NCI-H2227 (cell line): ENCODE results near the gene CDC16.
A peak's percentile ranks its signal among the peaks of the same experiment; 100 is the strongest.
"Not testable (repeated sequence)": the region's sequence is repeated elsewhere in the genome, so short reads cannot be mapped to it uniquely, and the experiment has no call there.

Experiments
- DNase-seq: peaks from one replicate; lab custom pipeline; 2025; ENCODE audit not compliant: unreplicated experiment; lab: John Stamatoyannopoulos, UW

Gene CDC16

GRCh38 chr13:114261328-114261965 is 26.8 kb downstream of the CDC16 start:
- DNase-seq = no peak

- DNase-seq = no peak
Observed at GRCh38 chr13:114263578-114263977, 28.9 kb downstream of the CDC16 start.

GRCh38 chr13:114264313-114264712 is 29.6 kb downstream of the CDC16 start:
- DNase-seq = not testable (repeated sequence)

GRCh38 chr13:114264886-114265611 is 30.4 kb downstream of the CDC16 start:
- no peak for DNase-seq

GRCh38 chr13:114266241-114266640 is 31.5 kb downstream of the CDC16 start:
- DNase-seq = no peak

GRCh38 chr13:114268344-114269280 is 33.9 kb downstream of the CDC16 start:
- DNase-seq = no peak

- DNase-seq = no peak
Observed at GRCh38 chr13:114269281-114269770, 34.6 kb downstream of the CDC16 start.

- no peak for DNase-seq
Observed at GRCh38 chr13:114272977-114273376, 38.3 kb downstream of the CDC16 start.

GRCh38 chr13:114275304-114275703 is 40.6 kb downstream of the CDC16 start:
- no peak for DNase-seq

GRCh38 chr13:114279146-114279545 is 44.4 kb downstream of the CDC16 start:
- DNase-seq = no peak

GRCh38 chr13:114279758-114280355 is 45.2 kb downstream of the CDC16 start:
- DNase-seq = no peak

GRCh38 chr13:114281351-114282040 is 46.8 kb downstream of the CDC16 start, which contains the start of gene UPF3A:
TSS of gene UPF3A (plus strand) at chr13:114281601. CDS start at chr13:114281640, 39 bp downstream.
- peak; percentile 94 for DNase-seq

GRCh38 chr13:114282041-114282670 is 47.5 kb downstream of the CDC16 start:
- peak; percentile 94 for DNase-seq

- no peak for DNase-seq
Observed at GRCh38 chr13:114283576-114283975, 48.9 kb downstream of the CDC16 start.

GRCh38 chr13:114284680-114285079 is 50.0 kb downstream of the CDC16 start:
- no peak for DNase-seq

- no peak for DNase-seq
Observed at GRCh38 chr13:114285166-114285808, 50.6 kb downstream of the CDC16 start.

GRCh38 chr13:114286808-114287207 is 52.1 kb downstream of the CDC16 start:
- no peak for DNase-seq

- no peak for DNase-seq
Observed at GRCh38 chr13:114288157-114288591, 53.5 kb downstream of the CDC16 start.

GRCh38 chr13:114296448-114296847 is 61.8 kb downstream of the CDC16 start:
- no peak for DNase-seq
